NCI-H82 treated with DMSO at 0.1 percent for 48 hours (cell line): Measurements from ENCODE around the gene UBE2L3.
"Not testable (repeated sequence)": the region's sequence is repeated elsewhere in the genome, so short reads cannot be mapped to it uniquely, and the experiment has no call there.

ENCODE experiments used
- DNase-seq: peaks from one replicate; lab custom pipeline; 2025; ENCODE audit not compliant: unreplicated experiment; lab: John Stamatoyannopoulos, UW

UBE2L3 gene

GRCh38 chr22:21599053-21599893 lies 31.8 kb downstream of the UBE2L3 start:
- DNase-seq, result no peak

- DNase-seq, result no peak
Observed at GRCh38 chr22:21602579-21602978, 35.1 kb downstream of the UBE2L3 start.

GRCh38 chr22:21603973-21604372 lies 36.5 kb downstream of the UBE2L3 start:
- no peak for DNase-seq

- no peak for DNase-seq
Observed at GRCh38 chr22:21605887-21606564, 38.5 kb downstream of the UBE2L3 start.

GRCh38 chr22:21606775-21607174 lies 39.3 kb downstream of the UBE2L3 start:
- no peak for DNase-seq

GRCh38 chr22:21609556-21610157 lies 42.1 kb downstream of the UBE2L3 start:
- DNase-seq, result not testable (repeated sequence)

- DNase-seq, result no peak
Observed at GRCh38 chr22:21611210-21611977, 43.9 kb downstream of the UBE2L3 start.

GRCh38 chr22:21612858-21613257 lies 45.3 kb downstream of the UBE2L3 start:
- DNase-seq, result no peak

- DNase-seq, result no peak
Observed at GRCh38 chr22:21613553-21614233, 46.2 kb downstream of the UBE2L3 start.

GRCh38 chr22:21615731-21616130 lies 48.2 kb downstream of the UBE2L3 start:
- no peak for DNase-seq

GRCh38 chr22:21617337-21617736 lies 49.8 kb downstream of the UBE2L3 start:
- not testable (repeated sequence) for DNase-seq

GRCh38 chr22:21621025-21621424 lies 53.5 kb downstream of the UBE2L3 start:
- DNase-seq, result no peak

- DNase-seq, result no peak
Observed at GRCh38 chr22:21622011-21622918, 54.8 kb downstream of the UBE2L3 start.

GRCh38 chr22:21622919-21623647 lies 55.6 kb downstream of the UBE2L3 start:
- DNase-seq, result no peak

- DNase-seq, result no peak
Observed at GRCh38 chr22:21623648-21623970, 56.1 kb downstream of the UBE2L3 start.

- DNase-seq, result no peak
Observed at GRCh38 chr22:21624120-21624879, 56.8 kb downstream of the UBE2L3 start.

- DNase-seq, result no peak
Observed at GRCh38 chr22:21624880-21625791, 57.6 kb downstream of the UBE2L3 start.
